Cortex of kidney (tissue), 1 donor: ENCODE data around the gene SELENOF.
"Not testable (repeated sequence)": the region's sequence is repeated elsewhere in the genome, so short reads cannot be mapped to it uniquely, and the experiment has no call there.

Experiments used
- DNase-seq: peaks from one replicate; lab custom pipeline; 2025; lab: John Stamatoyannopoulos, UW

SELENOF gene

DNA sequence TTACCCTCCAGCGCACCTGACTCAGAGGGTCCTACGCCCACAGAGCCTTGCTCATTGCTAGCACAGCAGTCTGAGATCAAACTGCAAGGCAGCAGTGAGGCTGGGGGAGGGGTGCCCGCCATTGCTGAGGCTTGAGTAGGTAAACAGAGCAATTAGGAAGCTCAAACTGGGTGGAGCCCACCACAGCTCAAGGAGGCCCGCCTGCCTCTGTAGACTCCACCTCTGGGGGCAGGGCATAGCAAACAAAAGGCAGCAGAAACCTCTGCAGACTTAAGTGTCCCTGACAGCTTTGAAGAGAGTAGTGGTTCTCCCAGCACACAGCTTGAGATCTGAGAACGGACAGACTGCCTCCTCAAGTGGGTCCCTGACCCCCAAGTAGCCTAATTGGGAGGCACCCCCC is 99.8 kb downstream of the SELENOF start:
- DNase-seq = not testable (repeated sequence)
